Endometrium (tissue), 2 donors: Measurements from ENCODE around the gene FILIP1L.

ENCODE experiments used
- FAIRE-seq: peaks from 2 replicates; lab custom pipeline; 2012; peaks lifted over from hg19 to GRCh38; lab: Jason Lieb, UNC
- donor health status: control.
- donor health status: control.

Gene FILIP1L

GRCh38 chr3:99950921-99951320 lies 163.4 kb downstream of the FILIP1L start:
- FAIRE-seq = no peak

GRCh38 chr3:99949956-99950670 lies 164.2 kb downstream of the FILIP1L start:
- FAIRE-seq = no peak

- FAIRE-seq = no peak
Measured at GRCh38 chr3:99948467-99949089, 165.7 kb downstream of the FILIP1L start.

- no peak for FAIRE-seq
Measured at GRCh38 chr3:99947356-99947755, 166.9 kb downstream of the FILIP1L start.

GRCh38 chr3:99945328-99945995 lies 168.8 kb downstream of the FILIP1L start:
- FAIRE-seq = no peak

- FAIRE-seq = no peak
Measured at GRCh38 chr3:99943931-99944761, 170.2 kb downstream of the FILIP1L start.

GRCh38 chr3:99941211-99941610 lies 173.1 kb downstream of the FILIP1L start:
- no peak for FAIRE-seq

- no peak for FAIRE-seq
Measured at GRCh38 chr3:99940350-99940749, 174.0 kb downstream of the FILIP1L start.

- no peak for FAIRE-seq
Measured at GRCh38 chr3:99939876-99940275, 174.4 kb downstream of the FILIP1L start.

- no peak for FAIRE-seq
Measured at GRCh38 chr3:99938270-99938911, 175.9 kb downstream of the FILIP1L start.

GRCh38 chr3:99934975-99935797 lies 179.1 kb downstream of the FILIP1L start:
- FAIRE-seq = no peak

GRCh38 chr3:99933971-99934750 lies 180.1 kb downstream of the FILIP1L start:
- FAIRE-seq = no peak

GRCh38 chr3:99931059-99931458 lies 183.2 kb downstream of the FILIP1L start:
- FAIRE-seq = no peak

- FAIRE-seq = no peak
Measured at GRCh38 chr3:99929745-99930139, 184.6 kb downstream of the FILIP1L start.

- FAIRE-seq = no peak
Measured at GRCh38 chr3:99928771-99929744, 185.2 kb downstream of the FILIP1L start.

GRCh38 chr3:99927671-99928457 lies 186.4 kb downstream of the FILIP1L start:
- no peak for FAIRE-seq

GRCh38 chr3:99925584-99926230 lies 188.6 kb downstream of the FILIP1L start:
- FAIRE-seq = no peak

GRCh38 chr3:99923873-99924272 lies 190.4 kb downstream of the FILIP1L start:
- no peak for FAIRE-seq
